GM18858 (cell line): ENCODE results near the gene KCTD11.
A peak's percentile ranks its signal among the peaks of the same experiment; 100 is the strongest.

ENCODE experiments used
- ATAC-seq: cut with Tn5 transposase; IDR thresholded peaks from one replicate; pipeline ENCODE4 v1.9.1; 2021; ENCODE audit not compliant: unreplicated experiment

The KCTD11 gene

GRCh38 chr17:7374353-7374752, 22.4 kb downstream of the KCTD11 start:
- ATAC-seq: no peak

- ATAC-seq: no peak
Measured at GRCh38 chr17:7379134-7379533, 27.2 kb downstream of the KCTD11 start.

DNA sequence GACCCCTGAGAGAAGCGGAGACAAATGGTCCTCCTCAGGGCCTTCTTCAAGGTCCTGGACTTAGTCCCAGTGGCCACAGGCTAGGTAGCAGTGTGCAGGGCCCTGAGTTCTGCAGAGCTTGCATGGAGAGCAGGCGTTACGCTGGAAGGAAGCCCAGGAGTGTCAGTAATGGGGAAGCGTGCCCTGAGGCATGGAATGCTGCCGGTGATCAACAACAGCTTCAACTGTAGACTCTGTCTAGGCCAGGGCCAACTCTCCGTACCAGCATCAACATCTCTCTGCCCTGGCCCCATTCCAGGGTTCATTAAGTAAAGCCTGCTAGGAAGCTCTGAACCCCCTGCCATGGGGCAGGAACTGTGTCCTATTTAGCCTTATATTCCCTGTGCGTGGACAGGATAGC, 28.4 kb downstream of the KCTD11 start:
- ATAC-seq: no peak

DNA sequence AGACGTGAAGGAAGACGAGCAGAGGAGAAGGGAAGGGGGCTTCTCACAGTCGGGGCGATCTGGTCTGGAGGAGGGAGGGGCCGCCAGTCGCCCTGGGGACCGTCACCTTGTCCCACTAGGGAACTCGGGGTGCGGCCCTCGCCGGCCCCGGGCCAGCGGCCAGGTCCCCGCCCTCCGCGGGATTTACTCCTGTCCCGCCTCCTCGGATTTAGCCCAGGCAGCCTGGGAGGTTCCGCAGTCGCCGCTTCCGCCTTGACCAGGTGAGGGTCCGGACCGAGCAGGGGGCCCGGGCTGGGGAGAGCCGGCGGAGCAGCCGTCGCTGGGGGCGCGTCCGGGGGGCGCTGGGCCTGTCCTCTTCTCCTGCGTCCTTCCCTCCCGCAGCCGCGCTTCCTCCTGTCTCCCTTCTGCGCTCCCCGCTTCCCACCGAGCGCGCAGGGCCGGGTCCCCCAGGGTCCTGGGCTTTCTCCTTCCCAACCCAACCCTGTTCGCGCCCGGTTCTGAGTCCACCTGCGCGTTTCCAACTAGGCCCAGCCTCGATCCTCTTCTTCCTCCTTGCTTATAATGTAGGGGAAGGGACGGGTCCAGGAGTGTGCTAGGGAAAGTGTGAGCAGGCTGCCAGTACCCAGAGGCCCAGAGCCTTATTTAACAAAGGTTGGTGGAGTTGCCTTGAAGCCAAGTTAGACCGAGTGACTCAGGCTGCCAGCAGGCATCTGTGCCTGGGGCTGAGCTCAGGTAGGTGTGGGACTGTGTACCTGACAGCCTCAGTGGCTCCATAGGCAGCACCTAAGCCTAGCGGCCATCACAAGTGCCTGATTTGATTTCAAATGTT, 29.1 kb downstream of the KCTD11 start, which contains the start of gene TNK1:
TNK1 (plus strand) TSS at position 235 of the 829 bp plus-strand sequence. CDS start 1,838 bp downstream, outside the sequence.
- ATAC-seq: no peak

- ATAC-seq: no peak
Measured at GRCh38 chr17:7382901-7383300, 30.9 kb downstream of the KCTD11 start.

DNA sequence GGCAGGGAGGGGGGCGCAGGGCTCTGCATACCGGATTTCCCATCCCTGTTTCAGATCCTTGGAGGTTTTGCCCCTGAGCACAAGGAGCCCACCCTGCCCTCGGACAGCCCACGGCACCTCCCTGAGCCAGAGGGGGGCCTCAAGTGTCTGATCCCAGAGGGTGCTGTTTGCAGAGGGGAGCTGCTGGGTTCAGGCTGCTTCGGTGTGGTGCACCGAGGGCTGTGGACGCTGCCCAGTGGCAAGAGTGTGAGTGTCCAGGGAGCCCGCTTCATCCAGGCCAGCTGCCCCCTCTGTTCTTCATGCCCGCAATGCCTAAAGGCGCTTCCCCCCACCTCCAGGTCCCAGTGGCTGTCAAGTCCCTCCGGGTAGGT, 31.4 kb downstream of the KCTD11 start:
- no peak for ATAC-seq

DNA sequence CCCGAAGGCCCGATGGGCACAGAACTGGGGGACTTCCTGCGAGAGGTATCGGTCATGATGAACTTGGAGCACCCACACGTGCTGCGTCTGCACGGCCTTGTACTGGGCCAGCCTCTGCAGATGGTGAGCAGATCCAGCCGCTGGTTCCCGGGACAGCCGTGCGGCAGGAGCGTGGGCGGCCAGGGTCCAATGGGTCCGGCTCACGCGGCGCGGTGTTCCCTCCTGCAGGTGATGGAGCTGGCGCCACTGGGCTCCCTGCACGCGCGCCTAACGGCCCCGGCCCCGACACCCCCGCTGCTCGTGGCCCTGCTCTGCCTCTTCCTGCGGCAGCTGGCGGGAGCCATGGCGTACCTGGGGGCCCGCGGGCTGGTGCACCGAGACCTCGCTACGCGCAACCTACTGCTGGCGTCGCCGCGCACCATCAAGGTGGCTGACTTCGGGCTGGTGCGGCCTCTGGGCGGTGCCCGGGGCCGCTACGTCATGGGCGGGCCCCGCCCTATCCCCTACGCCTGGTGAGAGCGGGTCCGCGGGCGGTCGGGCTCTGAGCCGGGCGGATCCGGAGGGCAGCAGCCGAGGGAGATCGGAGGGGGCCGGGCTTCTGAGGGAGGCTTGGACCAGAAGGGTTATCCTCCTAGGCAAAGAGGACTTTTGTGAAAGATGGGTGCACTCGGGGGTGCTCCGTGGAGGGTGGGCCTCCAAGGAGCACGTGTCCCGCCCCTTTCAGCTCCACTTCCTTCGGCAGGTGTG, 32.0 kb downstream of the KCTD11 start:
- peak; percentile 42 for ATAC-seq

GRCh38 chr17:7384489-7385081, 32.6 kb downstream of the KCTD11 start:
- no peak for ATAC-seq

- ATAC-seq: no peak
Measured at GRCh38 chr17:7388856-7389255, 36.9 kb downstream of the KCTD11 start.

DNA sequence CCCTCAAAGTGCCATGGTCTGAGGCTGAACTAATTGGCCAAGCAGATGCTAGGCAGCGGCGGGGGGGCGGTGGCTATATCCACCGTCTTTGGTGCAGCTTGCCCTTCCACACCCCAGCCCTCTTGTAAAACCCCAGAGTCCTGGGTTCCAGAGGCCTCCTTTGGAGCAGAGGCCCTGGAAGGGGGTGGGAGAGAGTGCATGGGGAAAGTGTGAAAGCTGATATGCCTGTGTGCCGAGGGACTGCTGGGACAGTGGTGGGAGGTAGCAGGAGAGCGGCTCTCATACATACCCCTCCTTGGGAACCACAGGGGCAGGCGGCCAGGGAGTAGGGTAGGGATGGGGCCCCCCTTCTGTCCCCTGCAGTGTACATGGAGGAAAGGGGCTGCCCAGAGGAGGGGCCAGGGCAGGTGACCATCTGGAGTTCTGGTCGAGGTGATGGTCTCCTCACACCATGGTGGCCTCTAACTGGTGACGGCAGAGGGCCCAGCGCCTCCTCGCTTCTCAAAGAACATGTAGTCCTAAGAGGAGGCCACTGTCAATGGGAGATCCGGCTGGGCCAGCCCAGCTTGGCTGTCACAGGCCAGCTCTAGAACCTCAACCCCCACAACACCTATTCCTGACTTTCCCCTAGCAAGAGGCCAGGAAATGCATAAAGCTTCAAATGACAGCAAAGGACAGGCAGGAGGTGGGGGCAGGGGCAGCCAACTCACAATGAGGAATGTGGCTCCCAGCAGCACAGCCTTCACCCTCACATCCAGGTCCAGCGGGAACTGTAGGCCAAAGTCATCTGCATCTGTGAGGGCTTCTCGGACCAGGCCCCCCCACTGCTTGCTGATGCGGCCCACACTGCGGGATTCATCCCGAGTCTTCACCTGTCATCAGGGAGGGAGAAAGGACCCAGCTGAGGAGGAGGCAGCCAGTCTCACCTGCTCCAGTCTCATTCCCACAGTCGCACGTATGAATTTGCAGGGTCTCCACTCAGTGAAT, 38.3 kb downstream of the KCTD11 start:
- no peak for ATAC-seq

- no peak for ATAC-seq
Measured at GRCh38 chr17:7391307-7391706, 39.3 kb downstream of the KCTD11 start.

GRCh38 chr17:7392696-7393612, 41.0 kb downstream of the KCTD11 start:
- no peak for ATAC-seq

- ATAC-seq: peak; percentile 14
Measured at GRCh38 chr17:7393613-7394451, 41.9 kb downstream of the KCTD11 start.

GRCh38 chr17:7394452-7395191, 42.7 kb downstream of the KCTD11 start, which contains the start of gene PLSCR3:
Gene PLSCR3, minus strand, starts transcription at chr17:7394525. Its CDS starts 415 bp downstream, at chr17:7394110.
- peak; percentile 46 for ATAC-seq

GRCh38 chr17:7396147-7396546, 44.2 kb downstream of the KCTD11 start:
- ATAC-seq: no peak

DNA sequence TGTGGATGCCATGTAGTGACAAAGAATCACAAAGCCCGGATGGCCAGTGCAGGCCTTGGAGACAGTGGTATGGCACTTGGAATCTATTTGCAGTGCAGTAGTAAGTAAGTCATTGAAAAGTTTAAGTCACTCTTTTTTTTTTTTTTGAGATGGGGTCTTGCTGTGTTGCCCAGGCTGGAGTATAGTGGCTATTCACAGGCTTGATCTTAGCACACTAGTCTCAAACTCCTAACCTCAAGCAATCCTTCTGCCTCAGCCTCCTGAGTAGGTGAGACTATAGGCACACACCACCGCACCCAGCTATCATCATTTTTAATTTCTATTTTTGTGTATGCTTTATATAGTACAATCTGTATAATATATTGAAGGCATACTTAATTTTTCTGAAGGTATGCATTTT, 46.6 kb downstream of the KCTD11 start:
- no peak for ATAC-seq

- no peak for ATAC-seq
Measured at GRCh38 chr17:7403043-7403726, 51.2 kb downstream of the KCTD11 start.

DNA sequence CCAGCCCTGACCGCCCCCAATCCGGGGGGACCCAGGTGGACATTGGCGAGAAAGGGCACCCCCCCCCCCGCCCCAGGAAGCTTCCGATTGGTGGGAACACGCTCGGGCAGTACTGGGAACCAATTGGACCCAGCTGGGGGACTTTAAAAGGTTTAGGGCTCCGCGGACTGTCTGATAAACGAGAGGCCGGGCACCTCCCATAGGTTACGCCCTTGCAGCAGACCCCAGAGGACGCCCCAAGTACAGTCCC, 51.7 kb downstream of the KCTD11 start:
- no peak for ATAC-seq
